H9 (cell line): ENCODE measurements around the gene FHIT. TPM values are rescaled to one million over a fixed set of nuclear protein-coding genes. Genes with fewer than 3 reads are reported as not detected.

Experiments used
- DNase-seq: peaks from one replicate; pipeline ENCODE4 v3.0.0-alpha.2; 2017
- H2AFZ ChIP-seq: one replicate; pipeline ENCODE4 v1.6.1; 2013; ENCODE audit warnings: mild to moderate bottlenecking, low read length, control low read depth, moderate library complexity
- H2AK5ac ChIP-seq: 2 replicates; pipeline ENCODE4 v1.6.1; 2013; ENCODE audit warnings: low read length, control low read depth, mixed read lengths; ENCODE audit not compliant: insufficient read length
- H2BK120ac ChIP-seq: one replicate; pipeline ENCODE4 v1.6.1; 2013; ENCODE audit warnings: low read depth, mild to moderate bottlenecking, low read length, control low read depth, inconsistent platforms; ENCODE audit not compliant: poor library complexity, severe bottlenecking
- H2BK12ac ChIP-seq: 2 replicates; pipeline ENCODE4 v1.6.1; 2013; ENCODE audit warnings: low read length, control low read depth, mixed read lengths, low read depth; ENCODE audit not compliant: insufficient read length
- H2BK15ac ChIP-seq: 2 replicates; pipeline ENCODE4 v1.6.1; 2013; ENCODE audit warnings: low read depth, low read length, control low read depth
- H2BK20ac ChIP-seq: one replicate; pipeline ENCODE4 v1.6.1; 2013; ENCODE audit warnings: low read depth, mild to moderate bottlenecking, low read length, control low read depth, inconsistent platforms; ENCODE audit not compliant: poor library complexity, severe bottlenecking
- H2BK5ac ChIP-seq: 2 replicates; pipeline ENCODE4 v1.6.1; 2013; ENCODE audit warnings: low read length, control low read depth, mixed read lengths; ENCODE audit not compliant: insufficient read length
- H3K14ac ChIP-seq: 2 replicates; pipeline ENCODE4 v1.6.1; 2013; ENCODE audit warnings: low read length, control low read depth; ENCODE audit not compliant: insufficient read depth
- H3K18ac ChIP-seq: 2 replicates; pipeline ENCODE4 v1.6.1; 2013; ENCODE audit warnings: low read depth, mild to moderate bottlenecking, mixed read lengths, low read length, control low read depth; ENCODE audit not compliant: insufficient read length
- H3K23ac ChIP-seq: 2 replicates; pipeline ENCODE4 v1.6.1; 2013; ENCODE audit warnings: low read length, control low read depth, mixed read lengths, low read depth; ENCODE audit not compliant: insufficient read length
- H3K23me2 ChIP-seq: 2 replicates; pipeline ENCODE4 v1.6.1; 2013; ENCODE audit warnings: low read depth, mild to moderate bottlenecking, mixed read lengths, low read length, control low read depth; ENCODE audit not compliant: insufficient read length, poor library complexity, severe bottlenecking
- H3K27ac ChIP-seq: 2 replicates; pipeline ENCODE4 v1.5.1; 2013; ENCODE audit warnings: low read length, control low read depth, mixed read lengths, low read depth; ENCODE audit not compliant: insufficient read length
- H3K27me3 ChIP-seq: 2 replicates; pipeline ENCODE4 v1.6.1; 2013; ENCODE audit warnings: low read length, control low read depth, inconsistent platforms; ENCODE audit not compliant: insufficient read depth
- H3K4ac ChIP-seq: 2 replicates; pipeline ENCODE4 v1.6.1; 2013; ENCODE audit warnings: low read depth, mild to moderate bottlenecking, control low read depth, inconsistent platforms, low read length, moderate library complexity
- H3K4me1 ChIP-seq: 2 replicates; pipeline ENCODE4 v1.6.1; 2013; ENCODE audit warnings: low read length, control low read depth, inconsistent platforms; ENCODE audit not compliant: insufficient read depth
- H3K4me2 ChIP-seq: 2 replicates; pipeline ENCODE4 v1.6.1; 2013; ENCODE audit warnings: low read length, control low read depth, mixed read lengths; ENCODE audit not compliant: insufficient read length, insufficient read depth
- H3K56ac ChIP-seq: 2 replicates; pipeline ENCODE4 v1.6.1; 2013; ENCODE audit warnings: low read depth, mild to moderate bottlenecking, mixed read lengths, low read length, control low read depth; ENCODE audit not compliant: insufficient read length
- H3K79me1 ChIP-seq: 2 replicates; pipeline ENCODE4 v1.6.1; 2013; ENCODE audit warnings: low read depth, mild to moderate bottlenecking, moderate library complexity, low read length, control low read depth, inconsistent platforms; ENCODE audit not compliant: insufficient read depth, poor library complexity, severe bottlenecking
- H3K79me2 ChIP-seq: 2 replicates; pipeline ENCODE4 v1.6.1; 2013; ENCODE audit warnings: low read length, control low read depth, inconsistent platforms; ENCODE audit not compliant: insufficient read depth
- H3K9ac ChIP-seq: 2 replicates; pipeline ENCODE4 v1.6.1; 2013; ENCODE audit warnings: low read length, control low read depth, mixed read lengths; ENCODE audit not compliant: insufficient read length; ENCODE audit errors: extremely low read depth
- H3K9me3 ChIP-seq: one replicate; pipeline ENCODE4 v1.6.1; 2013; ENCODE audit warnings: low read depth, low read length, inconsistent platforms; ENCODE audit not compliant: control insufficient read depth
- H3T11ph ChIP-seq: one replicate; pipeline ENCODE4 v1.6.1; 2013; ENCODE audit warnings: mild to moderate bottlenecking, low read length, control low read depth, inconsistent platforms
- H4K20me1 ChIP-seq: one replicate; pipeline ENCODE4 v1.6.1; 2013; ENCODE audit not compliant: control insufficient read depth, insufficient read length, insufficient read depth
- H4K5ac ChIP-seq: 2 replicates; pipeline ENCODE4 v1.6.1; 2013; ENCODE audit warnings: low read depth, mild to moderate bottlenecking, mixed read lengths, low read length, control low read depth; ENCODE audit not compliant: insufficient read length
- H4K8ac ChIP-seq: replicated peaks from 2 replicates; pipeline ENCODE4 v1.6.1; 2013; ENCODE audit warnings: low read length, control low read depth, mixed read lengths, low read depth; ENCODE audit not compliant: insufficient read length
- H4K91ac ChIP-seq: 2 replicates; pipeline ENCODE4 v1.6.1; 2013; ENCODE audit warnings: low read depth, mild to moderate bottlenecking, moderate library complexity, mixed read lengths, low read length, control low read depth; ENCODE audit not compliant: insufficient read length
- H3K27ac Mint-ChIP-seq, 3 experiments: 2 replicates in 2 of 3; 3 replicates in 1 of 3; pipeline ENCODE4 v1.8.0; 2020 to 2021; ENCODE audit warnings: mixed read lengths in 3 of 3, mild to moderate bottlenecking in 1 of 3, moderate library complexity in 1 of 3
- H3K27me3 Mint-ChIP-seq: 2 replicates; pipeline ENCODE4 v1.8.0; 2021; ENCODE audit warnings: low read depth, mild to moderate bottlenecking, moderate library complexity, mixed read lengths
- H3K36me3 Mint-ChIP-seq, 3 experiments: 2 replicates in 2 of 3; 3 replicates in 1 of 3; pipeline ENCODE4 v1.8.0; 2020 to 2021; ENCODE audit warnings: low read depth in 3 of 3, mixed read lengths in 3 of 3; ENCODE audit not compliant: insufficient read depth in 1 of 3
- H3K4me1 Mint-ChIP-seq, 2 experiments: 2 replicates each; pipeline ENCODE4 v1.8.0; 2020; ENCODE audit warnings: mixed read lengths in 2 of 2
- H3K4me3 Mint-ChIP-seq, 2 experiments: 2 replicates in 1 of 2; 3 replicates in 1 of 2; pipeline ENCODE4 v1.8.0; 2020 to 2021; ENCODE audit warnings: mild to moderate bottlenecking in 2 of 2, mixed read lengths in 2 of 2, moderate library complexity in 1 of 2
- H3K9me3 Mint-ChIP-seq, 2 experiments: 2 replicates in 1 of 2; 3 replicates in 1 of 2; pipeline ENCODE4 v1.8.0; 2020; ENCODE audit warnings: mild to moderate bottlenecking in 2 of 2, mixed read lengths in 2 of 2, moderate library complexity in 1 of 2
- CTCF ChIP-seq: fragments of 200-600 bp; sonication (generic); conservative IDR thresholded peaks from 3 replicates; pipeline ENCODE4 v1.8.0; 2021; ENCODE audit warnings: antibody characterized with exemption, mild to moderate bottlenecking
- WGBS: extraction: QIAGEN DNeasy Blood & Tissue Kit; methylation state at CpG from one replicate; pipeline ENCODE4 v1.1.7; 2013; ENCODE audit warnings: missing lambda C conversion rate, low lambda C conversion rate, mixed read lengths; ENCODE audit not compliant: insufficient read length; ENCODE audit errors: extremely low coverage; 5-methylcytosine and 5-hydroxymethylcytosine counted together
- total RNA-seq: library from RNA; stranded (reverse); gene quantifications from 2 replicates; pipeline ENCODE4 v1.2.1, GENCODE V29; 2021

FHIT gene
- total RNA-seq, 1 experiment from 2014 or later: 3.0 TPM

DNA sequence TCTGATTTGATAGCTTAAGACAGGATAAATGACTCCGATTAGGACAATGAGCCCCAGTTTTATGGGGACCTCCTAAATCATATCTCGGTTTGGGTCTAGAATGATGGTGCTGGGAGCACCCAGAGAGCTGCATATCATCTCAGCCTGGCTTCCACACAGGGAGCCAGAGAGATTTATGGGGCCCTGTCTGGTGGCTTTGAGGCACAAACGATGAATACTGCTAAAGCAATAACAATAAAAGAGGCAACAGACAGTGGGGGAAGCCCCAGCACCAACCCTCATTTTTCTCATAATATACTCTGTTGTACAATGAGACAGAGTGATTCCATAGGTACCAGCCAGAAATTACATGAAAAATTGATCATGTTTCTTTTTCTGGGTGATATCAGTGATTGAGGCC is 1312.4 kb downstream of the FHIT start:
- no peak overlapping the region for H2BK15ac ChIP-seq
- H3K27me3 Mint-ChIP-seq: no peaks in the 10 kb centered on the region
- H2BK20ac ChIP-seq: no peak overlapping the region
- H3K23me2 ChIP-seq: no peaks in the 10 kb centered on the region
- no peaks in the 10 kb centered on the region for H4K20me1 ChIP-seq
- no peak overlapping the region for H3K9ac ChIP-seq
- no peaks in the 10 kb centered on the region for H3K36me3 Mint-ChIP-seq
- no peak overlapping the region for H2AK5ac ChIP-seq
- WGBS: no CpG with 5 or more reads among the region's 3 CpGs
- H4K8ac ChIP-seq: no peak overlapping the region
- TF ChIP-seq CTCF: no peak
- no peak overlapping the region for H3K23ac ChIP-seq
- H2BK5ac ChIP-seq: no peak overlapping the region
- no peaks in the 10 kb centered on the region for H3K4me1 Mint-ChIP-seq
- H3T11ph ChIP-seq: no peak overlapping the region
- no peak overlapping the region for H2BK120ac ChIP-seq
- no peak overlapping the region for H3K27ac ChIP-seq
- H3K27ac Mint-ChIP-seq: no peak overlapping the region
- no peaks in the 10 kb centered on the region for H3K4me1 ChIP-seq
- H3K9me3 ChIP-seq: no peaks in the 10 kb centered on the region
- H3K18ac ChIP-seq: no peak overlapping the region
- H4K5ac ChIP-seq: no peak overlapping the region
- H3K79me2 ChIP-seq: no peaks in the 10 kb centered on the region
- no peaks in the 10 kb centered on the region; a peak in 1 of 5 replicates for H3K9me3 Mint-ChIP-seq
- H3K4me2 ChIP-seq: no peak overlapping the region
- H3K4ac ChIP-seq: no peak overlapping the region
- no peak overlapping the region for H4K91ac ChIP-seq
- no peaks in the 10 kb centered on the region for H3K27me3 ChIP-seq
- no peak overlapping the region for H3K56ac ChIP-seq
- H3K14ac ChIP-seq: no peak overlapping the region
- H3K79me1 ChIP-seq: no peaks in the 10 kb centered on the region
- H3K4me3 Mint-ChIP-seq: no peak overlapping the region
- H2AFZ ChIP-seq: no peak overlapping the region
- H2BK12ac ChIP-seq: no peak overlapping the region
- DNase-seq: no peak
